Gastrocnemius medialis (tissue), 4 donors: Measurements from ENCODE around the gene PLPPR1.

ENCODE experiments used
- CTCF ChIP-seq, 5 experiments: fragments of 450-650 bp in 3 of 5; fragments of 200-600 bp in 2 of 5; sonication (generic) in 2 of 5; IDR thresholded peaks in 4 of 5; conservative IDR thresholded peaks in 1 of 5; 1 replicate in 4 of 5; 2 replicates in 1 of 5; pipeline ENCODE4 v1.5.1; 2016 to 2019; ENCODE audit warnings: antibody characterized with exemption in 5 of 5, mild to moderate bottlenecking in 3 of 5, moderate library complexity in 3 of 5
- POLR2A ChIP-seq, 2 donors: fragments of 450-650 bp; IDR thresholded peaks; one replicate each; pipeline ENCODE4 v1.6.1; 2017; ENCODE audit warnings: antibody characterized with exemption in 2 of 2, mild to moderate bottlenecking in 2 of 2, moderate library complexity in 2 of 2

- TF ChIP-seq CTCF (IDR thresholded peaks at IDR 0.05 in 4 of 5, conservative IDR thresholded peaks at IDR 0.05 in 1 of 5): no peak
- no peak for TF ChIP-seq POLR2A (IDR thresholded peaks at IDR 0.05)
Observed at GRCh38 chr9:101191723-101192122, 163.2 kb downstream of the PLPPR1 start.
